ENCODE results near the gene B3GNT9.

Gene B3GNT9

GRCh38 chr16:67111951-67112444, 38.8 kb downstream of the B3GNT9 start:
- H3K4me3 ChIP-seq (ENCODE audit: low read depth in 1 of 2, low read length in 1 of 2): no peak overlapping the region
- no peaks in the 10 kb centered on the region for H3K27me3 ChIP-seq
- no peak for TF ChIP-seq CTCF (IDR thresholded peaks at IDR 0.05)
- H3K27ac ChIP-seq: peak overlapping the region; percentile 81
- H3K9me3 ChIP-seq: no peaks in the 10 kb centered on the region
- H3K4me1 ChIP-seq (ENCODE audit: control insufficient read depth in 1 of 2, insufficient read depth in 1 of 2, low read depth in 1 of 2, low read length in 1 of 2): peaks cover 46 to 62% of the 10 kb centered on the region in 2 experiments
- no peaks in the 10 kb centered on the region for H3K36me3 ChIP-seq

- peak within 1 kb of the TSS; percentile 82 to 98 for H3K4me3 ChIP-seq (ENCODE audit: low read depth in 1 of 2, low read length in 1 of 2)
- no peaks in the 10 kb centered on the region for H3K27me3 ChIP-seq
- no peaks in the 10 kb centered on the region for H3K36me3 ChIP-seq
- peak; percentile 52 for TF ChIP-seq CTCF (IDR thresholded peaks at IDR 0.05)
- H3K4me1 ChIP-seq (ENCODE audit: control insufficient read depth in 1 of 2, insufficient read depth in 1 of 2, low read depth in 1 of 2, low read length in 1 of 2): peaks cover 51 to 61% of the 10 kb centered on the region in 2 experiments
- H3K27ac ChIP-seq: peak within 1 kb of the TSS; percentile 81
- H3K9me3 ChIP-seq: no peaks in the 10 kb centered on the region
These were observed 41.2 kb downstream of the B3GNT9 start, which contains the start of gene PHAF1 for GRCh38 chr16:67109407-67110135. Gene PHAF1 (plus strand): TSS chr16:67109941. CDS start chr16:67110176, 235 bp downstream.

- peak overlapping the region; percentile 82 to 98 for H3K4me3 ChIP-seq (ENCODE audit: low read depth in 1 of 2, low read length in 1 of 2)
- peaks cover 54 to 64% of the 10 kb centered on the region in 2 experiments for H3K4me1 ChIP-seq (ENCODE audit: control insufficient read depth in 1 of 2, insufficient read depth in 1 of 2, low read depth in 1 of 2, low read length in 1 of 2)
These were observed 41.8 kb downstream of the B3GNT9 start for GRCh38 chr16:67108931-67109406.

GRCh38 chr16:67108489-67108888, 42.3 kb downstream of the B3GNT9 start:
- no peak for TF ChIP-seq CTCF (IDR thresholded peaks at IDR 0.05)
- no peak overlapping the region for H3K27ac ChIP-seq
- H3K4me3 ChIP-seq (ENCODE audit: low read depth in 1 of 2, low read length in 1 of 2): no peak overlapping the region
- no peaks in the 10 kb centered on the region for H3K27me3 ChIP-seq
- H3K36me3 ChIP-seq: no peaks in the 10 kb centered on the region
- no peaks in the 10 kb centered on the region for H3K9me3 ChIP-seq
- peaks cover 54 to 64% of the 10 kb centered on the region in 2 experiments for H3K4me1 ChIP-seq (ENCODE audit: control insufficient read depth in 1 of 2, insufficient read depth in 1 of 2, low read depth in 1 of 2, low read length in 1 of 2)

More at GRCh38 chr16:67108931-67109406, 41.8 kb downstream of the B3GNT9 start:
- Histone ChIP-seq H3K27me3 (no peaks in the 10 kb centered on the region), H3K9me3 (no peaks in the 10 kb centered on the region), H3K36me3 (no peaks in the 10 kb centered on the region), H3K27ac (peak overlapping the region; percentile 81)
- no peak for TF ChIP-seq CTCF (IDR thresholded peaks at IDR 0.05)

- no peak overlapping the region for H3K4me3 ChIP-seq (ENCODE audit: low read depth in 1 of 2, low read length in 1 of 2)
- H3K27me3 ChIP-seq: no peaks in the 10 kb centered on the region
- H3K36me3 ChIP-seq: peaks cover 7% of the 10 kb centered on the region
- H3K27ac ChIP-seq: peak overlapping the region; percentile 77
- peaks cover 41 to 42% of the 10 kb centered on the region in 2 experiments for H3K4me1 ChIP-seq (ENCODE audit: control insufficient read depth in 1 of 2, insufficient read depth in 1 of 2, low read depth in 1 of 2, low read length in 1 of 2)
- no peak for TF ChIP-seq CTCF (IDR thresholded peaks at IDR 0.05)
- H3K9me3 ChIP-seq: no peaks in the 10 kb centered on the region
These were observed 44.9 kb downstream of the B3GNT9 start for GRCh38 chr16:67105881-67106280.

All from neutrophil (primary cell).